IMR-90 (cell line): ENCODE measurements around the gene SPOUT1.

Experiments
- CTCF ChIP-seq: conservative IDR thresholded peaks from 2 replicates; pipeline ENCODE4 v1.5.1; 2012; ENCODE audit warnings: mild to moderate bottlenecking, low read depth, low read length, improper control_type of control experiment
- ELK1 ChIP-seq: fragments of 150-350 bp; IDR thresholded peaks from 2 replicates; pipeline ENCODE4 v1.6.1; 2016; ENCODE audit warnings: low read depth, mild to moderate bottlenecking, low read length, moderate library complexity, borderline replicate concordance
- FOS ChIP-seq: fragments of 150-350 bp; IDR thresholded peaks from 2 replicates; pipeline ENCODE4 v1.6.1; 2016; ENCODE audit warnings: low read depth, low read length
- MAFK ChIP-seq: IDR thresholded peaks from 2 replicates; pipeline ENCODE4 v1.6.1; 2012; ENCODE audit warnings: low read depth, low read length, improper control_type of control experiment
- MAZ ChIP-seq: IDR thresholded peaks from 2 replicates; pipeline ENCODE4 v1.6.1; 2012; ENCODE audit warnings: low read depth, mild to moderate bottlenecking, low read length, improper control_type of control experiment, moderate library complexity, borderline replicate concordance
- NFE2L2 ChIP-seq: fragments of 150-350 bp; IDR thresholded peaks from 2 replicates; pipeline ENCODE4 v1.6.1; 2016; ENCODE audit warnings: low read depth, mild to moderate bottlenecking, low read length
- POLR2A ChIP-seq: IDR thresholded peaks from 2 replicates; pipeline ENCODE4 v1.6.1; 2012; ENCODE audit warnings: mild to moderate bottlenecking, low read depth, low read length
- RAD21 ChIP-seq: IDR thresholded peaks from 2 replicates; pipeline ENCODE4 v1.6.1; 2012; ENCODE audit warnings: low read length, improper control_type of control experiment
- RFX5 ChIP-seq: IDR thresholded peaks from 2 replicates; pipeline ENCODE4 v1.8.0; 2012; ENCODE audit warnings: low read depth, mild to moderate bottlenecking, low read length, moderate library complexity
- SMC3 ChIP-seq: fragments of 150-350 bp; IDR thresholded peaks from 2 replicates; pipeline ENCODE4 v1.6.1; 2016; ENCODE audit warnings: low read depth, mild to moderate bottlenecking, antibody characterized with exemption, low read length, moderate library complexity
- USF2 ChIP-seq: fragments of 150-350 bp; IDR thresholded peaks from 2 replicates; pipeline ENCODE4 v1.6.1; 2017; ENCODE audit warnings: mild to moderate bottlenecking, antibody characterized with exemption, low read length, low read depth

GRCh38 chr9:128847803-128848202 lies 18.2 kb upstream of the SPOUT1 start:
- TF ChIP-seq POLR2A (no peak), CTCF (no peak), MAFK (no peak), USF2 (no peak), FOS (no peak), MAZ (no peak), SMC3 (no peak), NFE2L2 (no peak), RAD21 (no peak), ELK1 (no peak), RFX5 (no peak)
